ENCODE data around the gene TRIM29. TPM values are rescaled to one million over a fixed set of nuclear protein-coding genes. Genes with fewer than 3 reads are reported as not detected.

Gene TRIM29
- total RNA-seq, 2 donors from 2014 or later, result not detected

- Histone ChIP-seq H3K4me1 (ENCODE audit: control insufficient read depth, insufficient read depth, low read length) (no peaks in the 10 kb centered on the region), H3K4me3 (ENCODE audit: low read length) (no peak overlapping the region), H3K27me3 (ENCODE audit: control insufficient read depth, insufficient read depth, low read length, poor library complexity, severe bottlenecking) (peaks cover 45% of the 10 kb centered on the region), H3K27ac (ENCODE audit: low read depth, low read length) (no peak overlapping the region), H3K9me3 (ENCODE audit: control insufficient read depth, low read length) (no peaks in the 10 kb centered on the region), H3K9ac (ENCODE audit: extremely low read depth, low read length, poor library complexity, severe bottlenecking) (no peak overlapping the region), H3K36me3 (ENCODE audit: control insufficient read depth, insufficient read depth, low read length) (no peaks in the 10 kb centered on the region)
- TF ChIP-seq CTCF (conservative IDR thresholded peaks at IDR 0.05), result no peak
- no peaks in the 10 kb centered on the region for H3K4me1 Mint-ChIP-seq
- no peak for DNase-seq
- H3K27ac Mint-ChIP-seq, result no peak overlapping the region
- no peaks in the 10 kb centered on the region for H3K9me3 Mint-ChIP-seq
- WGBS, 2 experiments (ENCODE audit: insufficient coverage in 1 of 2, insufficient read length in 1 of 2), result 92 to 100% methylated on average over 3 to 7 of the region's 7 CpGs
- no peaks in the 10 kb centered on the region for H3K36me3 Mint-ChIP-seq (ENCODE audit: low read depth)
- H3K4me3 Mint-ChIP-seq, result no peak overlapping the region
- H3K27me3 Mint-ChIP-seq (ENCODE audit: insufficient read depth), result peaks cover 77% of the 10 kb centered on the region
Observed at GRCh38 chr11:120127236-120127635, 10.7 kb downstream of the TRIM29 start.

DNA sequence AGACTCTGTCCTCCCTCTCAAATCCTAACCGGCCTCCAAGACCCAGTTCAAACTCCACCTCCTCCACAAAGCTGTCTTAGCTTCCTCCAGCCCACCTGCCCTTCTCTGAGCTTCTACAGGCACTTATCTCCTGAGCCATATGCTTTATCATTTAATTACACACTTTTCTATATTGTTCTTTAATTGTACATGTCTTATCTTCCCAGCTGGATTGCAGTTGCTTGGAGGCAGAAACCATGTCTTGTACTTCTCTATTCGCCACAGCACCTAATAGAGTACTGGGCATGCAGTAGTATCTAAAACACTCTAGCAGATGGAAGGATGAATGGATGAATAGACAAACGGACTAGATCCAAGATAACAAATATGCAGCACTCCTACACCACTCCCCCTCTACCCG, 11.3 kb downstream of the TRIM29 start:
- Mint-ChIP-seq H3K4me1 (peaks cover under 1% of the 10 kb centered on the region), H3K4me3 (no peak overlapping the region), H3K9me3 (no peaks in the 10 kb centered on the region), H3K36me3 (ENCODE audit: low read depth) (no peaks in the 10 kb centered on the region), H3K27ac (no peak overlapping the region), H3K27me3 (ENCODE audit: insufficient read depth) (peaks cover 73% of the 10 kb centered on the region)
- H3K4me1 ChIP-seq (ENCODE audit: control insufficient read depth, insufficient read depth, low read length), result no peaks in the 10 kb centered on the region
- no peaks in the 10 kb centered on the region for H3K36me3 ChIP-seq (ENCODE audit: control insufficient read depth, insufficient read depth, low read length)
- no peak for TF ChIP-seq CTCF (conservative IDR thresholded peaks at IDR 0.05)
- no peaks in the 10 kb centered on the region for H3K9me3 ChIP-seq (ENCODE audit: control insufficient read depth, low read length)
- no peak for DNase-seq
- peaks cover 45% of the 10 kb centered on the region for H3K27me3 ChIP-seq (ENCODE audit: control insufficient read depth, insufficient read depth, low read length, poor library complexity, severe bottlenecking)
- H3K27ac ChIP-seq (ENCODE audit: low read depth, low read length), result no peak overlapping the region
- no peak overlapping the region for H3K9ac ChIP-seq (ENCODE audit: extremely low read depth, low read length, poor library complexity, severe bottlenecking)
- H3K4me3 ChIP-seq (ENCODE audit: low read length), result no peak overlapping the region
- WGBS, 2 experiments (ENCODE audit: insufficient coverage in 1 of 2, insufficient read length in 1 of 2), result 88 to 100% methylated on average over 1 to 3 of the region's 4 CpGs

DNA sequence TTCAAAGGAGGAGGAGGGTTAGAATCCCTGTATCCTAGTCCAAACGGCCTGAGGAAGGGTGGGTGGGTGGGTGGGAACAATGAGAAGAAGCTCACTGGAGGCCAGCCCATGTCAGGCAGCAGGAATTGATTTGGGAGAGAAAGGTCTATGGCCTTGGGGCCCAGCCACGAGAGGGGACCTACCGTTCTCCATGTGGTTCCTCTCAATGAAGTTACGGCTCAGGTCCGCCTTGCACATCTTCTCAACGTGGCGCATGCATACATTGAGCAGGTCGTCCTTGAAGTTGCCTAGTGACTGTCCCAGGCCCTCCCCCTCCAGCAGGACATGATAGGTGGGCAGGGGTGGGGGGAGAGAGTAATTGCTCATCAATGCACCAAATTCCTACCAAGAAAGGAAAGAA, 12.4 kb downstream of the TRIM29 start:
- H3K4me1 Mint-ChIP-seq, result peaks cover 8% of the 10 kb centered on the region

More for the DNA sequence above, 12.4 kb downstream of the TRIM29 start:
- Histone ChIP-seq H3K27me3 (ENCODE audit: control insufficient read depth, insufficient read depth, low read length, poor library complexity, severe bottlenecking) (peaks cover 35% of the 10 kb centered on the region), H3K4me3 (ENCODE audit: low read length) (no peak overlapping the region), H3K36me3 (ENCODE audit: control insufficient read depth, insufficient read depth, low read length) (no peaks in the 10 kb centered on the region), H3K4me1 (ENCODE audit: control insufficient read depth, insufficient read depth, low read length) (no peaks in the 10 kb centered on the region), H3K27ac (ENCODE audit: low read depth, low read length) (no peak overlapping the region), H3K9me3 (ENCODE audit: control insufficient read depth, low read length) (no peaks in the 10 kb centered on the region), H3K9ac (ENCODE audit: extremely low read depth, low read length, poor library complexity, severe bottlenecking) (no peak overlapping the region)
- Mint-ChIP-seq H3K27ac (no peak overlapping the region), H3K9me3 (peaks cover 3% of the 10 kb centered on the region), H3K27me3 (ENCODE audit: insufficient read depth) (peaks cover 64% of the 10 kb centered on the region), H3K4me3 (no peak overlapping the region), H3K36me3 (ENCODE audit: low read depth) (no peaks in the 10 kb centered on the region)
- 91 to 96% methylated on average over 3 to 8 of the region's 8 CpGs for WGBS, 2 experiments (ENCODE audit: insufficient coverage in 1 of 2, insufficient read length in 1 of 2)
- DNase-seq, result no peak
- no peak for TF ChIP-seq CTCF (conservative IDR thresholded peaks at IDR 0.05)
